GM18873 (cell line): Measurements from ENCODE around the gene ACOT7.
"Not testable (repeated sequence)": the region's sequence is repeated elsewhere in the genome, so short reads cannot be mapped to it uniquely, and the experiment has no call there.

Experiments
- ATAC-seq: cut with Tn5 transposase; IDR thresholded peaks from one replicate; pipeline ENCODE4 v1.9.1; 2021; ENCODE audit warnings: mild to moderate bottlenecking, moderate library complexity, moderate number of reproducible peaks; ENCODE audit not compliant: unreplicated experiment, low FRiP score

ACOT7 gene, protein sequence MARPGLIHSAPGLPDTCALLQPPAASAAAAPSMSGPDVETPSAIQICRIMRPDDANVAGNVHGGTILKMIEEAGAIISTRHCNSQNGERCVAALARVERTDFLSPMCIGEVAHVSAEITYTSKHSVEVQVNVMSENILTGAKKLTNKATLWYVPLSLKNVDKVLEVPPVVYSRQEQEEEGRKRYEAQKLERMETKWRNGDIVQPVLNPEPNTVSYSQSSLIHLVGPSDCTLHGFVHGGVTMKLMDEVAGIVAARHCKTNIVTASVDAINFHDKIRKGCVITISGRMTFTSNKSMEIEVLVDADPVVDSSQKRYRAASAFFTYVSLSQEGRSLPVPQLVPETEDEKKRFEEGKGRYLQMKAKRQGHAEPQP

GRCh38 chr1:6393400-6394187, at the start of gene ACOT7:
TSS of gene ACOT7 (minus strand) at chr1:6393767. CDS start at chr1:6393399, 368 bp downstream.
- peak; percentile 64 for ATAC-seq

- ATAC-seq = no peak
Measured at GRCh38 chr1:6441586-6441985, 48.0 kb upstream of the ACOT7 start.

GRCh38 chr1:6440198-6441126, 46.9 kb upstream of the ACOT7 start:
- ATAC-seq = no peak

DNA sequence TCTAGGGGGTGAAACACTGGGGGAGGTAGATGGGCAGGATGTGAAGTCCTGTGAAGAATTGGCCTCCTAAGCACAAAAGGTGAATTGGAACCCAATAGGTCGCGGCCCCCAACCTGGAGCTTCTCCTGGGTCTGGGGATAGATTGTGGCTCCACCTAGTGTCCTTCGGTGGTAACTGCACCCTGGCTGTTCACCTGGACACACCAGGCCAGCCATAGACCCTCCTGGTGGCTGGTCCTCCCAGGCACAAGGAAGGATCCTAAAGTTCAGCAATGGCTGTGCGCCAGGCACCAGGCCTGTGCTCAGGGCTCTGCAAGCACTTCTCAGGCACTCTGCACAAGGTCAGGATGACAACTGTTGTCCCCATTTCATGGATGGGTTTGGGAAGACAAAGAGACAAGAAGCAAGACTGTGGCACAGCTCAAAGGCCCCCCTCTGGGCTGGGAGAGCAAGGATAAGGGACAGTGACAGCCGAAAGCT, 44.5 kb upstream of the ACOT7 start:
- ATAC-seq = no peak

GRCh38 chr1:6437012-6437700, 43.6 kb upstream of the ACOT7 start:
- not testable (repeated sequence) for ATAC-seq

DNA sequence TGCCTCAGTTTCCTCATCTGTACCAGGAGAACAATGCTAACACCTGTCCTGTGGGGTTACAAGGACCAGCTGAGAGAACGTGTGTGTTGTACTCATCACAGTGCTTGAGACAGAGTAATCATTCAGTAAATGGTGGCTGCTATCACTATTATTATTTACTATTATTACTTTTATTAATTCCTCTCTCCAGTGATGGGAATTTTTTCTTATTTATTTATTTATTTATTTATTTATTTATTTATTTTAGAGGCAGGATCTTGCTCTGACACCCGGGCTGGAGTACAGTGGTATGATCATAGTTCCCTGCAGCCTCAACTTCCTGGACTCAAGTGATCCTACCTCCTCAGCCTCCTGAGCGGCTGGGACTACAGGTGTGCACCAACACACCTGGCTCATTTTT, 42.7 kb upstream of the ACOT7 start:
- ATAC-seq = not testable (repeated sequence)

DNA sequence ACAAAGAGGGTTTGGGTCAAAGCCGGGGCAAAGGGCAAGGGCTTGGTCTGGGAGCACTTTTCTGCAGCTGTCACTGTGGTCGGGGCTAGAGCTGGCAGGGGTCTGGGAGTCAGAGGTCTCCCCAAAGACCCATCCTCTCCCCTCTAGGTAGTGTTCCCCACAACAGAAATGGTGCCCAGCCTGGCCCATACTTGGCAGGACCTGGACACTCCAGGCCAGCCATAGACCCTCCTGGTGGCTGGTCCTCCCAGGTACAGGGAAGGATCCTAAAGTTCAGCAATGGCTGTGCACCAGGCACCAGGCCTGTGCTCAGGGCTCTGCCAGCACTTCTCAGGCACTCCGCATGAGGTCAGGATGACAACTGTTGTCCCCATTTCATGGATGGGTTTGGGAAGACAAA, 42.0 kb upstream of the ACOT7 start:
- no peak for ATAC-seq

DNA sequence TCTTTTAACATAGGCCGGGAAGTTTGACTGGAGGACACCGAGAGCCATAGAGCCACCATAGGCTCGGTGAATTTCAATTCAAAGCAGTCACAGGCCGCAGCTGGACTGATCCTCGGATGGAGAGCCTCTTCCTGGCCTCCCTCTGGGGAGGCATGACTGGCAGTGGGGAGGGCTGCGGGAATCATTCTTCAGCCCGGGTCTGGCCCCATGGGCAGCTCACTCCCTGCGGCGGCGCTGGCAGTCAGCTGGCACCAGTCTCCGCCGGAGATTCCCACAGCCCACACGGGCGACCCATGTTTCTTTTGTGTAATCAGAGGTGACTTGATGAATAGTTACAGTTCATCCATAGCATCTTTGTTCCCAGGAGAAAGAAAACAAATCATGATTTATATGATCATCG, 41.6 kb upstream of the ACOT7 start:
- no peak for ATAC-seq

DNA sequence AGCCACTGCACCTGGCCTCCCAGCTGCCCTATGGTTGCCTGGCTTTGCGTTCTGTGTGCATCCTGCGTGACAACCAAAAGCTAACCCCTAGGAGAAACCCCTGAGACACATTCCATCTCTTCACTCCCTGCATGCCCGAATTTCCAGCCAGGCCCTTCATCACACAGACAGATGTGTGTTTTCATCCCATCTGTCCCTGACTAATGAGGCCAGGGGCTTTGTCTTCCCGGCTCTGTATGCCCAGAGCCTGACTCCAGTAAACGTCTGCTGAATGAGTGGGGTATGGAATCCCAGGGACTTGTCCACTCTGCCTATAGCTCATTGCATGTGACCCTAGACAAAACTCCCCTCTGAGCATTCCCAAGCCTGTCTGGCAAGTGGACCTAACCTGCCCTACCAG, 40.6 kb upstream of the ACOT7 start:
- ATAC-seq = no peak

DNA sequence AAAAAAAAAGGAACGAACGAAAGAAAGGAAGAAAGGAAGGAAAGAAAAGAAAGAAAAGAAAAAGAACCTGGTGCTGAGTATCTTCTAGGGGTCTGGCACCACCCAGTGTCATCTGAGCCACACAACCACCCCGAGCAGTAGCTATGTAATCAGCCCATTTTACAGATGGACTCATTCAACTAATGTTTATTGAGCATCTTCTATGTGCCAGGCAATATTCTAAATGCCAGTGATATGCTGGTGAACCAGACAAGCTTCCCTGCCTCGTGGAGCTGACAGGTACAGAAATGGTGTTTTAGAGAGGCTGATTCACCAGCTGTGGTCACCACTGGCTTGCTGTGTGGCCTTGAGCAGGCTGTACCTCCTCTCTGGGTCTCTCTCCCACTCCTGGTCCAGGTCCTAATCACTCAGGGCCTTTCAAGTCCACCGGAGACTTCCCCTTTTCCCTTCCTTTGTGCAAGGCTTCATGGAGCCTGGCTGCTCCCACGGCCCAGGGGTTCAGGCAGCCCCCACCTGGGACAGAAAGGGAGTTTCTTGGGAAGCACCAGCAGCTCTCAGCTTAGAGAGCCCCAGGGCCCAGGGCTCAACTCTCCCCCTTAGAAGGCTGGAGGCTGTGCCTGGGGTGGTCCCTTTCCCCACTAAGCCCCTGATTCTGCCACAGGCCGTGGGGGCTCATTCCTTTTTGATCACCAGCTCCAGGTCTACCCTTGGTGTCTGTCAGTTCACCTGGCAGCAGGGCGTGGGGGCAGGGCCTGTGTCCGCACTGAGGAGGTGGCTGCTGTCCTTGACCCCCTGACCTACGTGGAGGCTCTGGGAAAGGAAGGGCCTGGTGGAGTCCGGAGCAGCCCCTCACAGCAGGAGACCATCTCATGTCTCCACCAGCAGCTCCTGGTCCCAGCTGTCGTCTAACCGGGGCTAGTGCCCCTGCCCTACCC, 38.3 kb upstream of the ACOT7 start:
- ATAC-seq = not testable (repeated sequence)

- not testable (repeated sequence) for ATAC-seq
Measured at GRCh38 chr1:6429660-6430411, 36.3 kb upstream of the ACOT7 start.

DNA sequence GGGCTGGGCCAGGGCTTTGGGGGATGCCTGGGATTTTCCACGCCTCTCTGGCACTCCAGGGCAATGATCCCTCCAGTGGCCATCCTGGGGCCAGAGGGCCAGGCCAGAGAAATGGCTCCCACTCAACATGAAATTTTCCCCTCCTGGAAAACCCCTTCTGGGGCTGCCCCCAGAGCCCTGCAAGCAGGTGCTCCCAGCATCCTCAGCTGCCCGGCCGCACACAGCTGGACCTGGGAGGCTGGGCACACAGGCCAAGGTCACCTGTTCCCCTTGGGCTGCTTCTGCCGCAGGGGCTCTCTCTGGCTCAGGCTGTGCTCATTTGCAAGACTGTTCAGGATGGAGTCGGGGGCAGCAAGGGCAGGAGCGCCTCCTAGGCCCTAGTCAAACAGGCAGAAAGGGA, 34.9 kb upstream of the ACOT7 start:
- ATAC-seq = not testable (repeated sequence)

- no peak for ATAC-seq
Measured at GRCh38 chr1:6427441-6428390, 34.1 kb upstream of the ACOT7 start.

GRCh38 chr1:6426972-6427350, 33.4 kb upstream of the ACOT7 start:
- no peak for ATAC-seq

DNA sequence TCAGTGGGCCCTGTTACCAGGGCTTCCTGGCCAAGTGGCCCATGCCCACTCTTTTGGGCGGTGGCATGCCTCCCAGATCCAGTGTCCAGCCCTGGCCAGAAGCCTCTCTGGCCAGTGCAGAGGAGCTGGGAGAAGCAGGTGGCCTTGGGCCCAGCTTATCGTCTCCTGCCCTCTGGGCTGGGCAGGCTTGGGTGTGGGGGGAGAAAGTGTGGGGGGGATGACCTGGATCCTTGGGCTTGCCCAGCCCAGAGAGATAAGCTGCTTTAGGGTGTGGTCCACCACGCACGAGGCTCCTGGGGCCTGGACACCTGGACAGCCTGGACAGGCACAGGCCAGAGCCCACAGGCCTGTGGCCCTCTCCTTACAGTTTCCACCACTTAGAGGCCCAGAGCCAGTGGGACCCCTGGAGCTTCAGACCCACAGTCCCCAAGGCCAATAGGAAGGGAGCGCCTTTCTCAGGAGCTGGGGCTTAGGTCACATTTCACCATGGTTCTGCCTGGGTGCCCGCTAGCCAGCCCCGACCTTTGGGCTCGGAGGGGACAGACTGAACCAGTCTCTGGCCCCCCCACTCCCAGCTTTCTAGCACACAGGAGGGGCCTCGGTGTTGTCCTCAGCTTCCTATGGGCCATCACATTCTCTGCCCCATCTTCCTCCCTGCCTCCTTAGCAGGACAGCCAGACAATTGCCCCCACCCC, 32.9 kb upstream of the ACOT7 start:
- no peak for ATAC-seq

GRCh38 chr1:6425658-6426057, 32.1 kb upstream of the ACOT7 start:
- ATAC-seq = no peak
